ENCODE measurements around the gene CFC1B.
"Not testable (repeated sequence)": the region's sequence is repeated elsewhere in the genome, so short reads cannot be mapped to it uniquely, and the experiment has no call there.

Gene CFC1B

GRCh38 chr2:130566165-130566564 lies 45.1 kb downstream of the CFC1B start:
- DNase-seq (ENCODE audit: low spot score): not testable (repeated sequence)

- not testable (repeated sequence) for DNase-seq (ENCODE audit: low spot score)
These were observed 50.9 kb downstream of the CFC1B start for GRCh38 chr2:130571929-130572328.

GRCh38 chr2:130574230-130574629 lies 53.2 kb downstream of the CFC1B start:
- DNase-seq (ENCODE audit: low spot score): not testable (repeated sequence)

GRCh38 chr2:130576209-130576784 lies 55.3 kb downstream of the CFC1B start:
- not testable (repeated sequence) for DNase-seq (ENCODE audit: low spot score)

GRCh38 chr2:130577559-130577958 lies 56.5 kb downstream of the CFC1B start:
- not testable (repeated sequence) for DNase-seq (ENCODE audit: low spot score)
